Transverse colon (tissue), 4 donors: ENCODE data around the gene FKBP7. TPM values are rescaled to one million over a fixed set of nuclear protein-coding genes. Genes with fewer than 3 reads are reported as not detected.

Experiments
- DNase-seq: peaks from one replicate; pipeline ENCODE4 v3.0.0-alpha.2; 2019
- H3K27ac ChIP-seq, 4 donors: fragments of 200-600 bp; sonication (generic); 2 replicates each; pipeline ENCODE4 v1.5.1; 2016 to 2018; ENCODE audit warnings: inconsistent platforms in 4 of 4
- H3K27me3 ChIP-seq: fragments of 200-600 bp; sonication (generic); 2 replicates; pipeline ENCODE4 v1.5.1; 2017; ENCODE audit warnings: inconsistent platforms
- H3K36me3 ChIP-seq, 4 donors: fragments of 200-600 bp; sonication (generic); 2 replicates each; pipeline ENCODE4 v1.5.1; 2017 to 2019; ENCODE audit warnings: inconsistent platforms in 4 of 4
- H3K4me1 ChIP-seq, 4 donors: fragments of 200-600 bp; sonication (generic); 2 replicates each; pipeline ENCODE4 v1.5.1; 2017 to 2020; ENCODE audit warnings: inconsistent platforms in 4 of 4
- H3K4me3 ChIP-seq, 4 donors: fragments of 200-600 bp; sonication (generic); 1 replicate in 1 of 4; 2 replicates in 3 of 4; pipeline versions ENCODE4 v1.5.1 to v1.6.1; 2017 to 2019; ENCODE audit warnings: inconsistent platforms in 4 of 4
- H3K9me3 ChIP-seq, 2 donors: fragments of 200-600 bp; sonication (generic); 2 replicates each; pipeline ENCODE4 v1.5.1; 2017 to 2019; ENCODE audit warnings: inconsistent platforms in 2 of 2
- EP300 ChIP-seq: sonication (generic); formaldehyde crosslinking; IDR thresholded peaks from one replicate; pipeline ENCODE4 v1.6.1; 2017; ENCODE audit warnings: antibody characterized with exemption, low read depth
- POLR2A ChIP-seq: fragments of 450-650 bp; IDR thresholded peaks from one replicate; pipeline ENCODE4 v1.6.1; 2016; ENCODE audit warnings: antibody characterized with exemption, mild to moderate bottlenecking, moderate library complexity
- POLR2AphosphoS5 ChIP-seq, 3 donors: sonication (generic); formaldehyde crosslinking; IDR thresholded peaks; one replicate each; pipeline ENCODE4 v1.6.1; 2016; ENCODE audit warnings: antibody characterized with exemption in 3 of 3
- WGBS, 2 donors: methylation state at CpG; one replicate each; pipeline ENCODE4 v1.1.5; 2018; ENCODE audit warnings: low coverage in 1 of 2; 5-methylcytosine and 5-hydroxymethylcytosine counted together
- in situ Hi-C, 4 donors: fragments of 200-750 bp; cut with MboI; loops; one replicate each; pipeline versions ENCODE4 v1.15.0 to v1.15.1; 2017; ENCODE audit warnings: low sequenced_read_pairs in 3 of 4, low pct_ligation_motif_present in 1 of 4, low pct_unique_long_range_greater_than_20kb in 1 of 4
- intact Hi-C: fragments of 100-400 bp; cut with DNase I; formaldehyde crosslinking; loops from one replicate; pipeline ENCODE4 v1.15.1; 2023; ENCODE audit warnings: low total_unique reads
- total RNA-seq, 4 donors: library from RNA; depleted of rRNA; stranded (reverse); fragments of >200 nt; gene quantifications; one replicate each; pipeline ENCODE4 v1.1.0, GENCODE V29; 2016
- TF ChIP-seq, protein P1 (sequence below), 5 experiments: fragments of 200-600 bp in 3 of 5; fragments of 450-650 bp in 2 of 5; sonication (generic) in 3 of 5; IDR thresholded peaks; 1 replicate in 2 of 5; 2 replicates in 3 of 5; pipeline ENCODE4 v1.5.1; 2016 to 2017; ENCODE audit warnings: antibody characterized with exemption in 5 of 5, inconsistent platforms in 3 of 5, mild to moderate bottlenecking in 2 of 5, moderate library complexity in 1 of 5

FKBP7 gene
- total RNA-seq, 4 donors from 2014 or later: 0.37 to 5.2 (median 2.6) TPM; not detected in 1

DNA sequence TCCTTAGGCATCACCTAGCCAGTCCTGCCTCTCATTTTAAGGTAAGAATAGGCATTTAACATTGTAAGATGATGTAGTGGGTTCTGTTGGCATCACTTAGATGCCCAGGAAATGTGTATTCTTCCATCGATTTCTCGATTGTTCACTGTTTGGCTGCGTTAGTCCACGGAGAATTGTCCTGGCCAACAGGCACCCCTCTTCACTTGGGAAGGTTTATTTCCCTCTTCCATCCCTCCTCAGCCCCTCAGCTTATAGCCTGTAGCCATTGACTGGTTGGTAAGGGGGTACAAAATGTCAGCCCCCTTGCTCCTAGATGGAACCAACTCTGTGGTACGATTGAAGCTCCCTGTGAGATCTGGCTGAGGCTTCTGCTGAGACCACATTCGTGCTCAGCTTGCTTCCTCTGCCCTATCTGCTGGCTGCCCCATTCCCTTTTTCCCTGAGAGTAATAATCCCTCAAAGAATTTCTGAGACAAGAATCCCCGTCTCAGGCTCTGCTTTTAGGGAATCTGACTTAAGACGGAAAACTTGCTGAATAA lies 45.3 kb upstream of the FKBP7 start:
- Histone ChIP-seq H3K9me3 (no peaks in the 10 kb centered on the region), H3K36me3 (peaks cover 0 to 4% (median 0%) of the 10 kb centered on the region in 4 donors), H3K4me3 (peak overlapping the region; percentile 46 to 61 (median 57)), H3K27me3 (no peaks in the 10 kb centered on the region), H3K27ac (peak overlapping the region; percentile 72 to 81 (median 73)), H3K4me1 (peaks cover 0 to 15% (median 11%) of the 10 kb centered on the region in 4 donors)
- WGBS, 2 donors: 43% methylated on average over 8 of the region's 8 CpGs; no CpG with 5 or more reads in 1 of the 2 donors
- intact Hi-C loops (no loop called here), in situ Hi-C loops (no loop called here)
- TF ChIP-seq POLR2A (no peak), POLR2AphosphoS5 (IDR thresholded peaks at IDR 0.05) (no peak), EP300 (no peak)
- TF ChIP-seq, protein P1, sequence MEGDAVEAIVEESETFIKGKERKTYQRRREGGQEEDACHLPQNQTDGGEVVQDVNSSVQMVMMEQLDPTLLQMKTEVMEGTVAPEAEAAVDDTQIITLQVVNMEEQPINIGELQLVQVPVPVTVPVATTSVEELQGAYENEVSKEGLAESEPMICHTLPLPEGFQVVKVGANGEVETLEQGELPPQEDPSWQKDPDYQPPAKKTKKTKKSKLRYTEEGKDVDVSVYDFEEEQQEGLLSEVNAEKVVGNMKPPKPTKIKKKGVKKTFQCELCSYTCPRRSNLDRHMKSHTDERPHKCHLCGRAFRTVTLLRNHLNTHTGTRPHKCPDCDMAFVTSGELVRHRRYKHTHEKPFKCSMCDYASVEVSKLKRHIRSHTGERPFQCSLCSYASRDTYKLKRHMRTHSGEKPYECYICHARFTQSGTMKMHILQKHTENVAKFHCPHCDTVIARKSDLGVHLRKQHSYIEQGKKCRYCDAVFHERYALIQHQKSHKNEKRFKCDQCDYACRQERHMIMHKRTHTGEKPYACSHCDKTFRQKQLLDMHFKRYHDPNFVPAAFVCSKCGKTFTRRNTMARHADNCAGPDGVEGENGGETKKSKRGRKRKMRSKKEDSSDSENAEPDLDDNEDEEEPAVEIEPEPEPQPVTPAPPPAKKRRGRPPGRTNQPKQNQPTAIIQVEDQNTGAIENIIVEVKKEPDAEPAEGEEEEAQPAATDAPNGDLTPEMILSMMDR (IDR thresholded peaks at IDR 0.05): no peak
- no peak for DNase-seq

DNA sequence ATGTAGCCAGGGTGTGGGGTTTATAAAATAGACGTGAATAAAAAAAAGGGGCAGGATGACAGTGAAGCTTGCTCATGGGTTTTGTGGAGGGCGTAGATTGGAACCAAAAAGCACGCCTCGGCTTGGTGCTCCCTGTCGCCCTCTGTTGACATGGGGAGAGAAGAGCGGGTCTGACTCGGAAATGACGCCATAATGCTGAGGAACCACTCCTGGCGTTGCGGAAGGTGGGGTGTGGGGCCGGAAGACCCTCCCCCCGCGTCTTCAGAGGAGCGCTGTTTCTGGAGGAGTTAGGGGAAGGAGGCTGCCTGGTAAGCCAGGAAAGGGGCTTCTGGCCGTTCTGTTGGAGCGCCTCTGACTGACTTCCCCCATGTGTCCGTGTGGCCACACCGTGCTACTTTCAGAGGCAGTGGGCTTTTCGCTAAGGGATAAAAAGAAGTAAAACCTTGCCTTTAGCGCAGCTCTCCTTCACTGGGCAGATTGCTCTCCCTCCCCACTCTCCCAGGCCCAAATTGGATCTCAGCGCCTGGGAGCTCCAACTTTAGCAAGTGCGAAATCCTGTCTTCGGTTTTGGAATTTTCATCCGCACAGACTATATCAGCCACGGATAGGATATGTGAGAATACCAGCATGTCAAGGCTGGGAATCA lies 44.7 kb upstream of the FKBP7 start:
- in situ Hi-C loops (no loop called here), intact Hi-C loops (no loop called here)
- TF ChIP-seq POLR2AphosphoS5 (IDR thresholded peaks at IDR 0.05): peak; percentile 30 to 60 (median 56)
- peak; percentile 46 for TF ChIP-seq POLR2A
- TF ChIP-seq, protein P1 (IDR thresholded peaks at IDR 0.05): peak; percentile 55 to 68 (median 58)
- TF ChIP-seq EP300: no peak
- peaks cover 0 to 9% (median 0%) of the 10 kb centered on the region in 4 donors for H3K36me3 ChIP-seq
- no peaks in the 10 kb centered on the region for H3K9me3 ChIP-seq
- peaks cover 0 to 15% (median 11%) of the 10 kb centered on the region in 4 donors for H3K4me1 ChIP-seq
- H3K4me3 ChIP-seq: peak overlapping the region; percentile 46 to 61 (median 57)
- DNase-seq: peak; percentile 80
- no peaks in the 10 kb centered on the region for H3K27me3 ChIP-seq
- 31 to 32% methylated on average over 8 to 25 of the region's 25 CpGs for WGBS, 2 donors
- H3K27ac ChIP-seq: peak overlapping the region; percentile 72 to 81 (median 73)

DNA sequence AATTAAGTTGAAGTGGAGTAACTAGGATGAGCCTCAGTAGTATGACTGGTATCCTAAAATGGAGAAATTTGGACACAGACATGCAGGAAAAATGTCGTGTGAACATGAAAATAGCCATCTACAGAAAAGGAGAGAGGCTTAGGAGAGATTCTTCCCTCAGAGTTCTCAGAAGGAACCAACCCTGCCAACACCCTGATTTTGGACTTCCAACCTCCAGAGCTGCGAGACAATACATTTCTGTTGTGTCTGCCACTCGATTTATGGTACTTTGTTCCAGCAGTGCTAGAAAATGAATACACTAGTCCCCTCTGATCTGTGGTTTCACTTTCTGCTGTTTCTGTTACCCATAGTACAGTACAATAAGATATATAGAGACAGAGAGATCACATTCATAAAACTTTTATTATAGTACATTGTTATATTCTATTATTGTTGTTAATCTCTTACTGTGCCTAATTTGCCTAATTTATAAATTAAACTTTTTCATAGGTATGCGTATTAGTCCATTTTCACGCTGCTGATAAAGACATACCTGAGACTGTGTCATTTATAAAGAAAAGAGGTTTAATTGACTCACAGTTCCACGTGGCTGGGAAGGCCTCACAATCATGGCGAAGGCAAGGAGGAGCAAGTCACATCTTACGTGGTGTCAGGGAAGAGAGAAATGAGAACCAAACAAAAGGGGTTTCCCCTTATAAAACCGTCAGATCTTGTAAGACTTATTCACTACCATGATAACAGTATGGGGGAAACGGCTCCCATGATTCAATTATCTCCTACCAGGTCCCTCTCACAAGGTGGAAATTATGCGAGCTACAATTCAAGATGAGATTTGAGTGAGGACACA lies 43.1 kb upstream of the FKBP7 start:
- intact Hi-C loops: no loop called here
- DNase-seq: no peak
- peaks cover 0 to 15% (median 11%) of the 10 kb centered on the region in 4 donors for H3K4me1 ChIP-seq
- H3K27ac ChIP-seq: no peak overlapping the region
- H3K9me3 ChIP-seq: no peaks in the 10 kb centered on the region
- in situ Hi-C loops: no loop called here
- H3K27me3 ChIP-seq: no peaks in the 10 kb centered on the region
- no peak overlapping the region for H3K4me3 ChIP-seq
- peaks cover 0 to 11% (median 0%) of the 10 kb centered on the region in 4 donors for H3K36me3 ChIP-seq
- WGBS, 2 donors: 78 to 80% methylated on average over 9 to 11 of the region's 11 CpGs
- no peak for TF ChIP-seq EP300
- TF ChIP-seq, protein P1 (IDR thresholded peaks at IDR 0.05): no peak
- TF ChIP-seq POLR2A: no peak
- no peak for TF ChIP-seq POLR2AphosphoS5 (IDR thresholded peaks at IDR 0.05)

DNA sequence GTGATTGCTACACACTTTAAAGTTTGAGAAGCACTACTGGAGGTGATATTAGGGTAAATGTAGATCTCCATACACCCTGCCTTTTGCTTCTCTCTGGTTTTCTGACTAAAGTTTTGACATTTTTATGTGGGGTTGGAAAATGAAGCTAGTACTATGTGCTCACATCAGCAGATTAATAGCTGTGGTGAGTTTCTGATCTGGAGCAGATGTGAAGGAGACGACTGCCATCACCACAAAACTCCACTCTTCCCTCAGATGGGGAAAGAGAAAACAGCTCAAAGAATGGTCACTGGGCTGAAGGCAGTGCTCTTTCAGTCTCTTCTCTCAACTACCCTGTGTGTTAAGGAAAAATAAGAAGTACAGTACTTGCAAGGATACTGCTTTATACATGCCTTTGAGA lies 39.1 kb upstream of the FKBP7 start:
- Histone ChIP-seq H3K27me3 (no peaks in the 10 kb centered on the region), H3K27ac (no peak overlapping the region), H3K9me3 (no peaks in the 10 kb centered on the region), H3K36me3 (peaks cover 0 to 11% (median 0%) of the 10 kb centered on the region in 4 donors), H3K4me3 (no peak overlapping the region), H3K4me1 (peaks cover 0 to 9% (median 3%) of the 10 kb centered on the region in 4 donors)
- TF ChIP-seq POLR2A: no peak
- no peak for TF ChIP-seq POLR2AphosphoS5 (IDR thresholded peaks at IDR 0.05)
- no peak for TF ChIP-seq EP300
- TF ChIP-seq, protein P1 (IDR thresholded peaks at IDR 0.05): no peak
- intact Hi-C loops (no loop called here), in situ Hi-C loops (no loop called here)
- DNase-seq: no peak
- 66 to 71% methylated on average over 1 of the region's 1 CpG for WGBS, 2 donors
